Retina (tissue), 1 donor: ENCODE data around the gene LRRN2.
"Not testable (repeated sequence)": the region's sequence is repeated elsewhere in the genome, so short reads cannot be mapped to it uniquely, and the experiment has no call there.

Source experiments
- DNase-seq: peaks from one replicate; pipeline ENCODE4 v3.0.0-alpha.2; 2016

LRRN2 gene

DNA sequence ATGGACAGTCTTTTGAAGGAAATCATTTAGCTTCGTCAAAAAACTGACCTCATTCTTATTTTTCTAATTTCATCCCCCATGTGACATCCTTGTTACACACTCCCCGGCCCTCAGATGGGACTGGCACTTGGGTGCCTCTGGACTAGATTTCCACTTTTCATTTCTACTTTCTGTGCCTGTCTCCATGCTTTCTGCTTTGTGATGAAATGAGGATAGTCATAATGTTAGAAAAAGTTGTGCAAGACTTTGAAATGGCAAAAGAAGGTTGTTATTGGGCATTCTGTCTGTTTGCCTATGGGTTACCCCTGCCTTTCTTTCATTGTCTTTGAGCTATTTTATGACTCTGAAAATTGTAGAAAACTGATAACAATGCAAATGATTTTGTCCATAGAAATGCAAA lies 114.4 kb downstream of the LRRN2 start:
- no peak for DNase-seq

DNA sequence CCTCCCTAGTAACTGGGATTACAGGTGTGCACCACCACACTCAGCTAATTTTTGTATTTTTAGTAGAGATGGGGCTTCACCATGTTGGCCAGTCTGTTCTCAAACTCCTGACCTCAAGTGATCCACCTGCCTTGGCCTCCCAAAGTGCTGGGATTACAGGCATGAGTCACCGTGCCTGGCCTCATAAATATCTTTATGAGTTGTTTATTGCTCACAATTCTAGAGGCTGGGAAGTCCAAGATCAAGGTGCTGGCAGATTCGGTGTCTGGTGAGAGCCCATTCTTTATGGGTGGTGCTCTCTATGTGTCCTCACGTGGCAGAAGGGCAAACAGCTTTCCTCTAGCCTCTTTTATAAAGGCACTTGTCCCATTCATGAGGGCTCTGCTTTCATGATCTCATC lies 115.5 kb downstream of the LRRN2 start:
- not testable (repeated sequence) for DNase-seq

GRCh38 chr1:204569478-204569877 lies 116.1 kb downstream of the LRRN2 start:
- no peak for DNase-seq

DNA sequence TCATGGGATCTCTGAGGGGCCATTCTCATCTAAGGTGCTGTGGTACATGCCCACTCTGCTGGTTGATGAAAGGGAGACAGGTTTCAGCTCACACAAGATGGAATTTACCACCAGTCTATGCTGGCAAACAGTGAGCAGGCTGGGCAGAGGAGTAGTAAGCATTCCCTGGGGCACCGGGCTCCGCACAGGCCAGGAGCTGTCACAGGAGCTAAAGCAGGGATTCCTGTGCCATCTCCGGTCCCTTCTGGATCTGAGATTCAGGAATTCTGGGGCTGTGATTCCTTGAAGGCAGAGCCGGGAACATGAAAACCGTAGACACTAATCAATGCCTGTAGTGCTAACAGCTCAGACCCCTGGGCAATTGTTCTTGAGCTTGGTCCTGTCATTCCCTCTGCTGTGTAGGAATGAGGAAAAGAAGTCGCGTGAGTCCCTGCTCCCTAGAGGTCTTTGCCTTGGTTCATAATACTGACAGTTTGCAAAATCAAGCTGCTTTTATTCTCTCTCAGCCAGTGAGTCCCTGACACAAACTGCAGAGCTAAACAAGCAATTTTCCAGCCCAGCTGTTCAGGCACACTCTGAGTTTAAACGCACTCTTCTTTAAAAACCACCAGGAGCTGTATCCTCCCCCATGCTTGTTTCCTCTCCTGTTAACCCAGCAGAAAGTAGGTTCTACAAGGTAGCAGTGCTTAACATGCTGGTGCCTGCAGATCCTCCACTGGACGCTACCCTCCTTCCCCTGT lies 116.8 kb downstream of the LRRN2 start:
- peak; percentile 43 for DNase-seq
